Pancreas (tissue), 10 donors: ENCODE data around the gene TMC7. TPM values are rescaled to one million over a fixed set of nuclear protein-coding genes. Genes with fewer than 3 reads are reported as not detected.

ENCODE experiments used
- ATAC-seq, 4 donors: fragments of 200-7000 bp; cut with Tn5 transposase; one replicate each; pipeline versions ENCODE4 v1.8.0 to v1.9.1; 2020; ENCODE audit warnings: mild to moderate bottlenecking in 4 of 4, moderate library complexity in 4 of 4
- DNase-seq, 6 donors: peaks; one replicate each; pipeline ENCODE4 v3.0.0-alpha.2; 2020
- FAIRE-seq: peaks from 2 replicates; lab custom pipeline; 2012; peaks lifted over from hg19 to GRCh38; lab: Jason Lieb, UNC
- H3K27ac ChIP-seq, 4 donors: fragments of 200-600 bp; sonication (generic); 1 replicate in 3 of 4; 2 replicates in 1 of 4; pipeline versions ENCODE4 v1.5.0 to v1.8.0; 2020
- H3K27me3 ChIP-seq, 4 donors: fragments of 200-600 bp; one replicate each; pipeline ENCODE4 v1.8.0; 2021
- H3K36me3 ChIP-seq, 3 donors: fragments of 200-600 bp; sonication (generic) in 1 of 3; one replicate each; pipeline versions ENCODE4 v1.5.0 to v1.8.0; 2020 to 2021
- H3K4me1 ChIP-seq, 3 donors: fragments of 200-600 bp; one replicate each; pipeline ENCODE4 v1.8.0; 2021
- H3K4me3 ChIP-seq, 4 donors: fragments of 200-600 bp; sonication (generic) in 2 of 4; one replicate each; pipeline versions ENCODE4 v1.5.0 to v1.8.0; 2020 to 2021
- H3K9me3 ChIP-seq, 4 donors: fragments of 200-600 bp; one replicate each; pipeline ENCODE4 v1.8.0; 2021
- WGBS, 2 donors: extraction: QIAGEN DNeasy Blood & Tissue Kit; methylation state at CpG; one replicate each; pipeline ENCODE4 v1.1.7; 2013; 5-methylcytosine and 5-hydroxymethylcytosine counted together
- intact Hi-C, 3 donors: fragments of 100-400 bp; cut with DNase I; formaldehyde crosslinking; loops; one replicate each; pipeline versions ENCODE4 v1.11.1 to v1.14.2; 2022
- polyA plus RNA-seq, 2 donors: library from polyadenylated mRNA; stranded (reverse); fragments of 200-250 nt; gene quantifications; one replicate each; pipeline ENCODE4 v1.2.3, GENCODE V29; 2013
- total RNA-seq, 6 donors: library from RNA; stranded (reverse); fragmentation: NEBNext Ultra II Directional in 4 of 6; extraction: Animal tissue kit (Norgen Biotek cat#: 25700) in 4 of 6; gene quantifications; one replicate each; pipeline versions ENCODE4 v1.2.1 to v1.2.4, GENCODE V29; 2021 to 2023
- TF ChIP-seq, protein P1 (sequence below), 4 donors: fragments of 200-600 bp; sonication (generic) in 3 of 4; IDR thresholded peaks; one replicate each; pipeline versions ENCODE4 v1.5.0 to v1.8.0; 2021; ENCODE audit warnings: antibody characterized with exemption in 4 of 4
- donor health status: healthy with polysubstance abuse.
- donor health status: DM: no; HTN: no; CAD: no; lungs with moderate emphysema.
- donor health status: DM: no; HTN: no; CAD: no.
- donor health status: control.
- donor health status: control.
- donor health status: Bipolar disorder and iron deficiency.
- donor health status: DM: yes; HTN: yes; CAD: no.
- donor health status: DM: no; HTN: no; CAD: no.
- donor health status: DM: no; HTN: no; CAD: no.
- donor health status: DM: yes; HTN: yes; CAD: no.

TMC7 gene
- total and polyA plus RNA-seq, 8 donors, result 0.20 to 1.1 (median 0.44) TPM

- H3K4me3 ChIP-seq, result no peak overlapping the region
- no peak overlapping the region for H3K27ac ChIP-seq
- TF ChIP-seq, protein P1, sequence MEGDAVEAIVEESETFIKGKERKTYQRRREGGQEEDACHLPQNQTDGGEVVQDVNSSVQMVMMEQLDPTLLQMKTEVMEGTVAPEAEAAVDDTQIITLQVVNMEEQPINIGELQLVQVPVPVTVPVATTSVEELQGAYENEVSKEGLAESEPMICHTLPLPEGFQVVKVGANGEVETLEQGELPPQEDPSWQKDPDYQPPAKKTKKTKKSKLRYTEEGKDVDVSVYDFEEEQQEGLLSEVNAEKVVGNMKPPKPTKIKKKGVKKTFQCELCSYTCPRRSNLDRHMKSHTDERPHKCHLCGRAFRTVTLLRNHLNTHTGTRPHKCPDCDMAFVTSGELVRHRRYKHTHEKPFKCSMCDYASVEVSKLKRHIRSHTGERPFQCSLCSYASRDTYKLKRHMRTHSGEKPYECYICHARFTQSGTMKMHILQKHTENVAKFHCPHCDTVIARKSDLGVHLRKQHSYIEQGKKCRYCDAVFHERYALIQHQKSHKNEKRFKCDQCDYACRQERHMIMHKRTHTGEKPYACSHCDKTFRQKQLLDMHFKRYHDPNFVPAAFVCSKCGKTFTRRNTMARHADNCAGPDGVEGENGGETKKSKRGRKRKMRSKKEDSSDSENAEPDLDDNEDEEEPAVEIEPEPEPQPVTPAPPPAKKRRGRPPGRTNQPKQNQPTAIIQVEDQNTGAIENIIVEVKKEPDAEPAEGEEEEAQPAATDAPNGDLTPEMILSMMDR (IDR thresholded peaks at IDR 0.05), result no peak
- H3K27me3 ChIP-seq, result no peaks in the 10 kb centered on the region
- peaks cover 6 to 12% (median 6%) of the 10 kb centered on the region in 3 donors for H3K4me1 ChIP-seq
- 66 to 79% methylated on average over 11 of the region's 11 CpGs for WGBS, 2 donors
- FAIRE-seq, result no peak
- H3K9me3 ChIP-seq, result no peaks in the 10 kb centered on the region
- DNase-seq, result no peak
- intact Hi-C loops, result no loop called here
- H3K36me3 ChIP-seq, result no peaks in the 10 kb centered on the region
- no peak for ATAC-seq
Measured at GRCh38 chr16:19105891-19106624, 122.3 kb downstream of the TMC7 start.

GRCh38 chr16:19106625-19107020 lies 122.9 kb downstream of the TMC7 start:
- intact Hi-C loops, result no loop called here
- FAIRE-seq (no peak), DNase-seq (no peak)

DNA sequence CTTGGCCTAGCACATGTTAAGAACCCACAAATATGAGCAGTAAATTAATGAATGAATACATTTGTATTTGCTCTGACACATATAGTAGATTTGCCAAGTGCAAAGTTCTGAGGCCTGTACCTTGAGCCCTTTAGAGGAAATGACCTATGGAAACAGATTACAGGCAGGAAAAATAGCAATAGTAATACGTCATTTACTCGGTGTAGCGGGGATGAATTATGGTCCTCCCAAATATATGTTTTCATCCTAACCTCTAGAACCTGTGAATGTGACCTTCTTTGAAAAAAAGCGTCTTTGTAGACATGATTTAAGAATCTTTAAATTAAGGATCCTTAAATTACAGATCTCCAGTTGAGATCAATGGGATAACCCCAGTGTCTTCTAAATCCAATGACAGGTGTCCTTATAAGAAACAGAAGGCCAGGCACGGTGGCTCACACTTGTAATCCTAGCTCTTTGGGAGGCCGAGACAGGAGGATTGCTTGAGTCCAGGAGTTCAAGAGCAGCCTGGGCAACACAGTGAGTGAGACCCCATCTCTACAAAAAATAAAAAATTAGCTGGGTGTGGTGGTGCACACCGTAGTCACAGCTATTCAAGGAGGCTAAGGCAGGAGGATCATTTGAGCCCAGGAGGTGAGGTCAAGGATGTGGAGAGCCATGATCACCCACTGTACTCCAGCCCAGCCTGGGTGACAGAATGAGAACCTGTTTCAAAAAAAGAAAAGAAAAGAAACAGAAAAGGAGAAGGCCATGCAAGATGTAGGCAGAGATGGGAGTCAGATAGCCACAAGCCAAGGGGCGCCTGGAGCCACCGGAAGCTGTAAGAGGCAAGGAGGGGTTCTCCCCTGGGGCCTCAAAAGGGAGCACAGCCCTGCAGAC lies 124.9 kb downstream of the TMC7 start:
- intact Hi-C loops, result no loop called here
- H3K4me1 ChIP-seq, result peaks cover 6 to 28% (median 10%) of the 10 kb centered on the region in 3 donors
- H3K4me3 ChIP-seq, result no peak overlapping the region
- DNase-seq (no peak), FAIRE-seq (no peak), ATAC-seq (no peak)
- TF ChIP-seq, protein P1 (IDR thresholded peaks at IDR 0.05), result no peak
- WGBS, 2 donors, result 94% methylated on average over 9 of the region's 9 CpGs
- no peak overlapping the region for H3K27ac ChIP-seq
- no peaks in the 10 kb centered on the region for H3K36me3 ChIP-seq
- H3K27me3 ChIP-seq, result no peaks in the 10 kb centered on the region
- H3K9me3 ChIP-seq, result no peaks in the 10 kb centered on the region

More at GRCh38 chr16:19106625-19107020, 122.9 kb downstream of the TMC7 start:
- ATAC-seq, result no peak
- Histone ChIP-seq H3K27me3 (no peaks in the 10 kb centered on the region), H3K36me3 (no peaks in the 10 kb centered on the region), H3K4me3 (no peak overlapping the region), H3K27ac (no peak overlapping the region), H3K4me1 (peaks cover 6 to 17% (median 6%) of the 10 kb centered on the region in 3 donors), H3K9me3 (no peaks in the 10 kb centered on the region)
- TF ChIP-seq, protein P1 (IDR thresholded peaks at IDR 0.05), result no peak
- WGBS, 2 donors, result 92 to 96% methylated on average over 2 of the region's 2 CpGs

DNA sequence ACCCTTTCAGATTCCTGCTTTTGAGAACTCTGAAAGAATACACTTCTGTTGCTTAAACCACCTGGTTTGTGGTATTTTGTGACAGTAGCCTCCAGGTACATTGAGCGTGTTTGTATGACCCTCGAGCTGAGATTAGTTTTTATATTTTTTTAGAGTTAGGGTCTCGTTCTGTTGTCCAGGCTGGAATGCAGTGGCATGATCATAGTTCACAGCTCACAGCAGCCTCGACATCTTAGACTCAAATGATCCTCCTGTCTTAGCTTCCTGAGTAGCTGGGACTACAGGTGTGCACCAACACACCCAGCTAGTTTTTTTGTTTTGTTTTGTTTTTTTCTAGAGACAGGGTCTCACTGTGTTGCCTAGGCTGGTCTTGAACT lies 125.5 kb downstream of the TMC7 start:
- H3K9me3 ChIP-seq, result no peaks in the 10 kb centered on the region
- no peak for DNase-seq
- intact Hi-C loops, result no loop called here
- 97 to 98% methylated on average over 4 of the region's 4 CpGs for WGBS, 2 donors
- H3K4me1 ChIP-seq, result peaks cover 6 to 28% (median 10%) of the 10 kb centered on the region in 3 donors
- no peak overlapping the region for H3K4me3 ChIP-seq
- no peak for FAIRE-seq
- no peaks in the 10 kb centered on the region for H3K27me3 ChIP-seq
- H3K27ac ChIP-seq, result no peak overlapping the region
- TF ChIP-seq, protein P1 (IDR thresholded peaks at IDR 0.05), result no peak
- ATAC-seq, result no peak
- no peaks in the 10 kb centered on the region for H3K36me3 ChIP-seq
